EH (cell line): ENCODE results near the gene ADORA3.

Experiments
- DNase-seq: peaks from one replicate; pipeline ENCODE4 v3.0.0-alpha.2; 2015; ENCODE audit warnings: low read depth

ADORA3 gene

GRCh38 chr1:111507411-111508201, 4.2 kb upstream of the ADORA3 start:
- peak; percentile 81 for DNase-seq

- no peak for DNase-seq
These were observed 3.1 kb upstream of the ADORA3 start for GRCh38 chr1:111506561-111506960.

- DNase-seq, result no peak
These were observed 2.2 kb upstream of the ADORA3 start for GRCh38 chr1:111505641-111506119.

GRCh38 chr1:111504097-111504496, 664 bp upstream of the ADORA3 start:
- no peak for DNase-seq

GRCh38 chr1:111501645-111502044, 1.8 kb downstream of the ADORA3 start:
- DNase-seq, result no peak

GRCh38 chr1:111499026-111499785, 4.2 kb downstream of the ADORA3 start:
- DNase-seq, result no peak

- no peak for DNase-seq
These were observed 5.8 kb downstream of the ADORA3 start for GRCh38 chr1:111497592-111497991.

GRCh38 chr1:111496398-111496797, 7.0 kb downstream of the ADORA3 start:
- DNase-seq, result no peak

- no peak for DNase-seq
These were observed 12.4 kb downstream of the ADORA3 start for GRCh38 chr1:111491070-111491469.

- DNase-seq, result no peak
These were observed 13.2 kb downstream of the ADORA3 start for GRCh38 chr1:111490220-111490619.

GRCh38 chr1:111489604-111490003, 13.8 kb downstream of the ADORA3 start:
- peak; percentile 10 for DNase-seq

GRCh38 chr1:111488669-111489068, 14.8 kb downstream of the ADORA3 start:
- DNase-seq, result no peak

GRCh38 chr1:111487133-111487532, 16.3 kb downstream of the ADORA3 start:
- no peak for DNase-seq

GRCh38 chr1:111486431-111486830, 17.0 kb downstream of the ADORA3 start:
- no peak for DNase-seq

GRCh38 chr1:111484391-111485026, 18.9 kb downstream of the ADORA3 start:
- peak; percentile 30 for DNase-seq

GRCh38 chr1:111483876-111484275, 19.6 kb downstream of the ADORA3 start:
- DNase-seq, result no peak

- peak; percentile 60 for DNase-seq
These were observed 20.3 kb downstream of the ADORA3 start for GRCh38 chr1:111483166-111483565.

GRCh38 chr1:111481387-111482221, 21.8 kb downstream of the ADORA3 start:
- DNase-seq, result peak; percentile 74

GRCh38 chr1:111480674-111481073, 22.8 kb downstream of the ADORA3 start:
- no peak for DNase-seq

- no peak for DNase-seq
These were observed 26.6 kb downstream of the ADORA3 start for GRCh38 chr1:111476761-111477309.

- no peak for DNase-seq
These were observed 27.2 kb downstream of the ADORA3 start for GRCh38 chr1:111476214-111476613.
